Activated naive CD4-positive, alpha-beta T cell treated with anti-CD3 and anti-CD28 coated beads, Interleukin-2, amount 50 U/mL, for 72 hours (primary cell): ENCODE results near the gene LINS1. TPM values are rescaled to one million over a fixed set of nuclear protein-coding genes. Genes with fewer than 3 reads are reported as not detected.

Source experiments
- ATAC-seq, 2 donors: fragments of 150-1000 bp; cut with Tn5 transposase; 2 replicates each; pipeline ENCODE4 v1.10.0; 2021; ENCODE audit warnings: mild to moderate bottlenecking in 2 of 2, moderate library complexity in 2 of 2
- DNase-seq, 2 donors: peaks; one replicate each; pipeline ENCODE4 v3.0.0; 2021 to 2022; ENCODE audit warnings: low spot score in 2 of 2
- H3K27ac Mint-ChIP-seq, 2 donors: one replicate each; pipeline ENCODE4 v1.8.0; 2022; ENCODE audit warnings: mild to moderate bottlenecking in 2 of 2, mixed read lengths in 2 of 2
- H3K36me3 Mint-ChIP-seq, 2 donors: one replicate each; pipeline ENCODE4 v1.8.0; 2022; ENCODE audit warnings: mixed read lengths in 2 of 2
- H3K9me3 Mint-ChIP-seq, 2 donors: one replicate each; pipeline ENCODE4 v1.8.0; 2022; ENCODE audit warnings: mixed read lengths in 2 of 2
- total RNA-seq, 2 donors: library from RNA; stranded (reverse); gene quantifications; one replicate each; pipeline ENCODE4 v1.2.3, GENCODE V29; 2022

LINS1 gene
- total RNA-seq, 2 donors from 2014 or later, result 48.9 to 63.9 TPM

DNA sequence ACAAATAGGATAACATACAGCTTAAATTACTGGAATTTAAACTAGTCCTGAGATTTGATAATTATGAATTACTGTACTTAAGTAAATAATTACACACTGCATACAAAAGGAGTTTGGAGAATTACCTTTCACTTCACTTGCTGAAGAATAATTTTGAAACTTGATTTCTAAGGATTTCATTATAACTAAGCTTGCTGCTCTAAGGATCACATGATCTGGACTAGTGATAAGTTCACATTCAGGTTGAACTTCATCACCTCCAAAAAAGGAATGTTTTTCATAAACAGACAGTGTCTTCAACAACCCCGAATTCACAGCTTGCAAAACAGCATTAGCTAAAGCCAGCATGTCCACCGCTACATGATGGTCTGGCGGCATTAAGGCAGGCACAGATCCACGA lies 28.5 kb downstream of the LINS1 start:
- Mint-ChIP-seq H3K9me3 (no peaks in the 10 kb centered on the region), H3K27ac (peak overlapping the region; percentile 70 to 91), H3K36me3 (peaks cover 32 to 57% of the 10 kb centered on the region in 2 donors)
- ATAC-seq, result peak; percentile 26 to 68
- no peak for DNase-seq

DNA sequence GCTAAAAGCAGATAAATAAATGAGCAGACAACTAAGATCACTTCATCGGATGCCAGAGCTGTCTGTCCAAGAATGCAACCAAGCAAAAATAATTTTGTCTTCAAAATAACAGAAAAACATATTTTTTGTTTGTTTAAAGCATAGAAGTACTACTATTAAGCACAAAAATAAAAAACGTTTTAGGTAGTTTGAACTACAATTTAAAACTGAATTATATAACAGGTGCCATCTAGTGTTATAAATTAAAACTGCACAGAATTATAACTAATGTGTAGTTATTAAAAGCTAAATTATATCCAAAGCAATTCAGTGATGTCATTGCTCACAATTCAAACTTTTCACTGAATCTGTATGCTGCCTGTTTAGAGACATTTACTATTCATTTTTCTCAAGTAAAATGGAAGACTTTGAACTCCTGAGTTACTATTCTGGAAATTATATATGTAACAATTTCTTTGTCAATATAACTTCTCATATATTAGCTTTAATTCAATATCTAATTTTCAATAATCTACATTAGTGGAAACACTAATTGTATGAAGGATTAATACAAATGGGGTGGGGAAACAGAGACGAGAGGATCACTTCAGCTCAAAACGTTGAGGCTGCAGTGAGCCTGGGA lies 29.5 kb downstream of the LINS1 start:
- ATAC-seq (no peak), DNase-seq (no peak)
- peak overlapping the region; percentile 70 to 84 for H3K27ac Mint-ChIP-seq
- H3K36me3 Mint-ChIP-seq, result peaks cover 31 to 47% of the 10 kb centered on the region in 2 donors
- no peaks in the 10 kb centered on the region for H3K9me3 Mint-ChIP-seq

GRCh38 chr15:100571592-100572167 lies 30.3 kb downstream of the LINS1 start:
- peaks cover 23 to 41% of the 10 kb centered on the region in 2 donors for H3K36me3 Mint-ChIP-seq
- no peak for DNase-seq
- H3K27ac Mint-ChIP-seq, result peak overlapping the region; percentile 54 to 74
- H3K9me3 Mint-ChIP-seq, result no peaks in the 10 kb centered on the region
- ATAC-seq, result no peak

DNA sequence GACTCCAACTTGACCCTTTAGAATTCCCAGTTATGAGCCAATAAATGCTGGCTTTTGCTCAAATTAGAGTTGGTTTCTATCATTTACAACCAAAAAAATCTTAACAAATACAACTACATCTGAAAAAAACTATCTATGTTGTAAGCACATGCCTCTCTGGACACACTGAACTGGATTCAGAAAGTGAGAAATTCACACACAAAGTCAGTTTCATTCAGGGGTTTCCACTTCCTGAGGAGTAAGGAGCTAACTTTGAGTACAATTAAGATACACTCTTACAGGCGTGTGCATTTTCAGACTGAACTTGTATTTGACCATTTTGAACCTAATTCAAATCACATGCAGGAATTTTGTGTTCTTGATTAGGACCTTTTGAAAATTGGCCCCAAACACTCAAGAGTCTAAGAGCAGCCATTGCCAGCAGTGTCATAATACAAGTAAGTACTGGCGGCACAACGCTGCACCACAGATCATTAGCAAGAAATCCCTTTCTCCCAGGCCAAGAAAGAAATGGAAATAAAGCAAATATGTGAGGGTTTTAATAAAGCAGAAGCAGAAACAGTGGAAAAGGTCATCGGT lies 31.2 kb downstream of the LINS1 start:
- peak overlapping the region; percentile 54 to 86 for H3K27ac Mint-ChIP-seq
- peaks cover 14 to 33% of the 10 kb centered on the region in 2 donors for H3K36me3 Mint-ChIP-seq
- ATAC-seq, result peak; percentile 44 to 46
- no peak for DNase-seq
- H3K9me3 Mint-ChIP-seq, result no peaks in the 10 kb centered on the region

DNA sequence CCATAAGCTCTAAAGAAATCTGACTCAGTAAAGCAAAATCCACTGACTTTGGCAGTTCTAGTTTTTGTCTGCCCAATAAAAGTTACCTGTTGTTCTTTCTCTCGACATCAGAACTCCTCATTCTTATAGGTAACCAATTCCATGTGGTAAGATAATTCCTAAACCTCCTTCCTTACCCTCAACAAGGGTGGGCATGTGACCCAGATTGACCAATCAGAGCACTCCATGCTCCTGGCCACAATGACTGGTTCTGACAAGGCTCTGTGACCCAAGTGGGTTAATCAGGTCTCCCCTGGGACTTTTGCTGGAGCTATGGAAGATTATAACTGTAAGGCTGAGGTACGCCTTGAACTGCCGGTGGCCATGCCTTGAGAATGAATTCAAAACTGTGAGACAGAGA lies 31.7 kb downstream of the LINS1 start:
- ATAC-seq (no peak), DNase-seq (no peak)
- peaks cover 11 to 29% of the 10 kb centered on the region in 2 donors for H3K36me3 Mint-ChIP-seq
- H3K9me3 Mint-ChIP-seq, result no peaks in the 10 kb centered on the region
- H3K27ac Mint-ChIP-seq, result peak overlapping the region; percentile 54 to 86

- ATAC-seq (no peak), DNase-seq (no peak)
- H3K27ac Mint-ChIP-seq, result peak overlapping the region; percentile 54 to 82
- peaks cover 11 to 34% of the 10 kb centered on the region in 2 donors for H3K36me3 Mint-ChIP-seq
- no peaks in the 10 kb centered on the region for H3K9me3 Mint-ChIP-seq
These were observed 32.6 kb downstream of the LINS1 start for GRCh38 chr15:100569391-100569790.

DNA sequence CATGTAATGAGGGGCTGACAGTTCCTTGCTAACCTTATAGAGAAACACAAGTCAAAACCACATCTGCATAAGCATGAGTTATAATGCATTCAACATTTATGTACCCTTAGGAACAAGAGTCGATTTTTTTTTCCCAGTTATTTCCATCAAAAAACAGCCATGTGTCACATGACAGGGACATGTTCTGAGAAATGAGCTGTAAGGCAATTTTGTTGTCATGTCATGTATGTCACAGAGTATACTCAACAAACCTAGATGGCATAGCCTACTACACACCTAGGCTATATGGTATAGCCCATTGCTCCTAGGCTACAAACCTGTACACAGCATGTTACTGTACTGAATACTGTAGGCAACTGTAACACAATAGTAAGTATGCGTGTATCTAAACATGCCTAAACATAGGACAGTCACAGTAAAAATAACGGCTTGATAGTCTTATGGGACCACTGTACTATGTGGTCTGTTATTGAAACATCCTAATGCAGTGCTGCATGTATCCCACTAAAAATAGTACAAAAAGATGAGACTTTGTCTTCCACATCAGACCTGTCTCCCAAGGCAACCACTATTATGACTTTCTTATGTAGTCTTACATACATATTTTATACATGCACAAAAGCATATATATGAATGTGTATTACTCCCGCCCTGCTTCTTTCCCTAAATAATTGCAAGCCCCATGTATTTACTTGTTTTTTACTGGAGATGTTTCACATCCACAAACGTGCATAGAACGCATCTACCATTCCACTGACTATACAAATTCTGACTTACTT lies 34.9 kb downstream of the LINS1 start:
- peaks cover 17 to 35% of the 10 kb centered on the region in 2 donors for H3K36me3 Mint-ChIP-seq
- ATAC-seq (no peak), DNase-seq (no peak)
- no peaks in the 10 kb centered on the region for H3K9me3 Mint-ChIP-seq
- H3K27ac Mint-ChIP-seq, result no peak overlapping the region

GRCh38 chr15:100565591-100565990 lies 36.4 kb downstream of the LINS1 start:
- ATAC-seq, result no peak
- peaks cover 14 to 24% of the 10 kb centered on the region in 2 donors for H3K36me3 Mint-ChIP-seq
- H3K9me3 Mint-ChIP-seq, result no peaks in the 10 kb centered on the region
- no peak overlapping the region for H3K27ac Mint-ChIP-seq
- no peak for DNase-seq

DNA sequence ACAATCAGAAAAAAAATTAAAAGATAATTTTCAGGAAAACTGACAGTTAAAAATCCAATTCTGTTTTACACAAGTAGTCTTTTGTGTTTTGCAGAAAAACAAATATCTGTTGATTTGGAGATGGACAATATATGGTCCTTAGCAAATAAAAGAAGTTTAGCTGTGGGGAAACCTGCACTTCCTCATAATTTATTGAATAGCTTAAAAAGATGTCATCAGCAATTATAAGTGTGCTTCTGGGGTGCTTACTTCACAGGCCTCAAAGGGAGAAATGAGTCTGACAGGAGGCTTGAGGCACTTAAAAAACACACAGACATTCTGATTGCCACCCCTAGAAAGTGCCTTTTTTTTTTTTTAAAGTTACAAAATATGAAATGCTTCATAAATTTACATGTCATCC lies 41.7 kb downstream of the LINS1 start:
- H3K9me3 Mint-ChIP-seq, result no peaks in the 10 kb centered on the region
- peaks cover 16 to 21% of the 10 kb centered on the region in 2 donors for H3K36me3 Mint-ChIP-seq
- no peak for DNase-seq
- H3K27ac Mint-ChIP-seq, result peak overlapping the region in 1 of 2 donors; percentile 79
- no peak for ATAC-seq

- Mint-ChIP-seq H3K9me3 (no peaks in the 10 kb centered on the region), H3K27ac (no peak overlapping the region), H3K36me3 (peaks cover 16% of the 10 kb centered on the region in 2 donors)
- ATAC-seq (no peak), DNase-seq (no peak)
These were observed 42.7 kb downstream of the LINS1 start for GRCh38 chr15:100559330-100559729.

DNA sequence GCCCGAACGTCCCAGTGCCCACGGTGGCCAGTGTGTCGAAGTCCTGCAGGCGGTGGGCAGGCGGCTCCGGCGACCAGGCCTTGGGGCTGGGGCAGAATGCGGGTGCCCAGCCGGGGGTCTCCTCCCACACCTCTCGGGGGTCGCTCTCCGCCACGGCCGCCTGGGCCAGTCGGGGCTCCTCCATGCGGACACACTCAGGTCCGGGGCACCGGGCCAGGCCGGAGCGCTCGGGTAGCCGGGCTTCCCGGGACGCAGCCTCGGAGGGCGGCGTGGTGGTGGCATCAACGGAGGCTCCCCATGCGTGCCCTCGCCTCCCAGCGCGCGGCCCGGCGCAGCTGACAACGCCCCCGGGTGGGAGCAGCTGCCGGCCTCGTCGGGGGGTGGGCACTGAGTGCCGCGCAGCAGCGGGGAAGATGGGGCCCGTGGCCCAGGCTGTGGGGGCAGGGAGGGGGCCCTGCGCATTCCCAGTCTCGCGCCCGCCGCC lies 43.2 kb downstream of the LINS1 start:
- H3K36me3 Mint-ChIP-seq, result peaks cover 19% of the 10 kb centered on the region in 2 donors
- no peaks in the 10 kb centered on the region for H3K9me3 Mint-ChIP-seq
- H3K27ac Mint-ChIP-seq, result no peak overlapping the region
- DNase-seq (no peak), ATAC-seq (no peak)

GRCh38 chr15:100553468-100553867 lies 48.5 kb downstream of the LINS1 start:
- DNase-seq, result no peak
- no peak for ATAC-seq
- Mint-ChIP-seq H3K36me3 (peaks cover 10 to 21% of the 10 kb centered on the region in 2 donors), H3K9me3 (peaks cover 0 to 4% of the 10 kb centered on the region in 2 donors), H3K27ac (peak overlapping the region in 1 of 2 donors; percentile 30)

DNA sequence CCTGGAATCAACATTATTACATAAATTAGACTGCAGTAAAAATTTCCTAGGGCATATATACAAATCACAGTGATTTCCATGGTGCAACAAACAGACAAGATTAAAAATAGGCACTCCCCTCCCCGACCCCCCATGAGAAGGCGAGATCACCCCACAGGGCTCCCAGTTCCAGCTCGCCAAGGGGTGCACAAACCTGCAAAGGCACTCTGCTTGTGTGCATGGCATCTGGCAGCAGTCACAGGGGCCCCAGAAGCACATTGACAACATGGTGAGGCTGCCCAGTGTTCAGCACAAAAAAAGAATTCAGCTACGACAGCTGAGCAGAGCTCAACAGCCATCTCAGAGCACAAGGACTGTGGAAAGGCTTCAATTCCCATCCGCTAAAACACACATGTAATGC lies 54.0 kb downstream of the LINS1 start:
- Mint-ChIP-seq H3K27ac (no peak overlapping the region), H3K36me3 (peaks cover 4 to 15% of the 10 kb centered on the region in 2 donors), H3K9me3 (peaks cover 0 to 4% of the 10 kb centered on the region in 2 donors)
- no peak for ATAC-seq
- no peak for DNase-seq

DNA sequence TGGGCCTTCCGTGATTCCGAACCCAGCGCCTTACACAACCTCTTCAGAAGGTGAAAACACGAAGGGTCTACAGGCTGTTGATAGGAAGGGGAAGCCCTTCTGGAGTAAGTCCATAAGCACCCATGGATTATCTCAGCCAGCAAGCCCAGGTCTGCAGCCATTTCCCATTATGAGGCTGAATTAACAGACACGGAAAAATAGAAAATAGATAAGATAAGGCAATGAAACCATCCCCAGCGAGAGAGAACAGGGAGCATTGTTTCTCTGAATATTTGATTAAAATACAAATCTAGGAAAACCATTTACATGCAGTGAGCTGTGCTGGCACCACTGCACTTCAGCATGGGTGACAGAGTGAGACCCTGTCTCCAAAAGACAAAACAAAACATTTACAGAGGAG lies 57.0 kb downstream of the LINS1 start:
- DNase-seq (no peak), ATAC-seq (peak in 1 of 2 donors; percentile 7)
- H3K36me3 Mint-ChIP-seq, result peaks cover 4 to 7% of the 10 kb centered on the region in 2 donors
- no peak overlapping the region for H3K27ac Mint-ChIP-seq
- no peaks in the 10 kb centered on the region for H3K9me3 Mint-ChIP-seq

GRCh38 chr15:100544338-100544841 lies 57.6 kb downstream of the LINS1 start:
- H3K9me3 Mint-ChIP-seq, result peaks cover 0 to 1% of the 10 kb centered on the region in 2 donors

DNA sequence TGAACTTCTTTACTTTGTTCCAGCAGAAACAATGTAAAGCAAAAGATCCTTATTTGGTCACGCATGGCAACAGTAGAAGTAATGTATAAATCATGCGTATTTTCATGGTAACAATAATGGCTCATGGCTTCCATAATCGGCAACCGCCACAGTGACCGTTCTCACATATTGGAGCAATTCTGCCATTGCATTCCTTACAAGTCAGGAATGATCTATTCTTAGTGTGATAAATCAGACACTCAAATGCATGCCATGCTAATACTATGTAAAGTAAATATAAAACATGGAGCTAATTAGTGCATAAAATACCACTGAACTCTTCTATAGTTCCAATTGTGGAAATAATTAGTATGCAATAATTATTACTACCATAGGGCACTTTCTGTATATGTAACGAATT lies 59.7 kb downstream of the LINS1 start:
- ATAC-seq (no peak), DNase-seq (no peak)
- Mint-ChIP-seq H3K9me3 (peaks cover 0 to 8% of the 10 kb centered on the region in 2 donors), H3K27ac (no peak overlapping the region), H3K36me3 (peaks cover 14 to 15% of the 10 kb centered on the region in 2 donors)

More at GRCh38 chr15:100544338-100544841, 57.6 kb downstream of the LINS1 start:
- Mint-ChIP-seq H3K36me3 (peaks cover 6 to 8% of the 10 kb centered on the region in 2 donors), H3K27ac (no peak overlapping the region)
- DNase-seq (no peak), ATAC-seq (peak in 1 of 2 donors; percentile 34)
